ENCODE results near the gene TPI1. TPM values are rescaled to one million over a fixed set of nuclear protein-coding genes. Genes with fewer than 3 reads are reported as not detected.

Gene TPI1
- total and polyA plus RNA-seq, 2 donors (not counting 3 experiments of a cell fraction or from before 2014, with no cell fraction given) = 643 to 1,816 TPM

- Histone ChIP-seq H3K9me3 (replicated peaks; ENCODE audit: control insufficient read depth, insufficient read depth, low read length) (no peaks in the 10 kb centered on the region), H2AFZ (ENCODE audit: low read depth, low read length) (no peak overlapping the region), H3K27me3 (ENCODE audit: control insufficient read depth in 2 of 2, insufficient read depth in 2 of 2, low read length in 2 of 2) (no peaks in the 10 kb centered on the region), H3K9ac (replicated peaks; ENCODE audit: extremely low read depth, insufficient read depth, low read length) (no peak overlapping the region), H4K20me1 (replicated peaks; ENCODE audit: control insufficient read depth, extremely low read depth, insufficient read depth, low read length) (no peaks in the 10 kb centered on the region), H3K9me1 (replicated peaks; ENCODE audit: control insufficient read depth, extremely low read depth, insufficient read depth, low read length) (no peaks in the 10 kb centered on the region), H3K27ac (ENCODE audit: insufficient read depth, low read depth, low read length) (no peak overlapping the region), H3K36me3 (ENCODE audit: control insufficient read depth in 2 of 2, extremely low read depth in 1 of 2, insufficient read depth in 2 of 2, low read length in 2 of 2) (peaks cover 3 to 45% of the 10 kb centered on the region in 2 experiments), H3K4me1 (ENCODE audit: control insufficient read depth, extremely low read depth, insufficient read depth, low read length) (peaks cover 9% of the 10 kb centered on the region), H3K4me3 (replicated peaks in 1 of 3; ENCODE audit: insufficient read depth in 1 of 3, low read depth in 1 of 3, low read length in 3 of 3) (no peak overlapping the region), H3K79me2 (ENCODE audit: control insufficient read depth, insufficient read depth, low read length) (peaks cover 15% of the 10 kb centered on the region), H3K4me2 (ENCODE audit: insufficient read depth, low read length) (no peak overlapping the region)
- ChIA-PET CTCF (interaction anchor here (0.5 to 2.9 kb wide), 8 partner anchors 9 to 219 kb away, joined by 3 to 17 read pairs (median 4); partner anchors contain the start of genes CDCA3, MLF2, PTMS and USP5), POLR2A (interaction anchor here (1.0 kb wide), 1 partner anchor 33 kb away, joined by 3 read pairs; the partner anchor contains the start of gene TPI1)
- FAIRE-seq (no peak), DNase-seq (ENCODE audit: low read depth, low spot score) (no peak)
- intact Hi-C loops (cut with micrococcal nuclease) (loop anchor here (2.0 kb wide), 1 partner anchor 17 kb away; the partner anchor contains the start of gene CDCA3), dilution Hi-C loops (cut with MboI; ENCODE audit: extremely low pct_ligation_motif_present, low sequenced_read_pairs) (no loop called here)
- BruUV-seq (replicated peaks) = no TSS peak
- TF ChIP-seq, protein P1, sequence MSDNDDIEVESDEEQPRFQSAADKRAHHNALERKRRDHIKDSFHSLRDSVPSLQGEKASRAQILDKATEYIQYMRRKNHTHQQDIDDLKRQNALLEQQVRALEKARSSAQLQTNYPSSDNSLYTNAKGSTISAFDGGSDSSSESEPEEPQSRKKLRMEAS (IDR thresholded peaks at IDR 0.05; ENCODE audit: insufficient read depth, insufficient read length) = no peak
- no peak for TF ChIP-seq GATA2 (IDR thresholded peaks at IDR 0.05; ENCODE audit: insufficient read depth, insufficient read length, low read depth, low read length)
- no peak for TF ChIP-seq POLR2A (IDR thresholded peaks at IDR 0.05; ENCODE audit: low read depth, low read length)
- no peak for TF ChIP-seq MYC (IDR thresholded peaks at IDR 0.05; ENCODE audit: low read depth, low read length)
- TF ChIP-seq POLR2AphosphoS5 (IDR thresholded peaks at IDR 0.05; ENCODE audit: insufficient read depth, low read depth, low read length) = no peak
- no peak for TF ChIP-seq FOS (IDR thresholded peaks at IDR 0.05; ENCODE audit: borderline replicate concordance, insufficient read depth, low read length)
- TF ChIP-seq JUN (IDR thresholded peaks at IDR 0.05; ENCODE audit: borderline replicate concordance, insufficient read depth, insufficient read length, low read depth) = no peak
- no peak for TF ChIP-seq EZH2 (IDR thresholded peaks at IDR 0.05; ENCODE audit: borderline replicate concordance, low read depth, low read length, severe bottlenecking)
- TF ChIP-seq, protein P2, sequence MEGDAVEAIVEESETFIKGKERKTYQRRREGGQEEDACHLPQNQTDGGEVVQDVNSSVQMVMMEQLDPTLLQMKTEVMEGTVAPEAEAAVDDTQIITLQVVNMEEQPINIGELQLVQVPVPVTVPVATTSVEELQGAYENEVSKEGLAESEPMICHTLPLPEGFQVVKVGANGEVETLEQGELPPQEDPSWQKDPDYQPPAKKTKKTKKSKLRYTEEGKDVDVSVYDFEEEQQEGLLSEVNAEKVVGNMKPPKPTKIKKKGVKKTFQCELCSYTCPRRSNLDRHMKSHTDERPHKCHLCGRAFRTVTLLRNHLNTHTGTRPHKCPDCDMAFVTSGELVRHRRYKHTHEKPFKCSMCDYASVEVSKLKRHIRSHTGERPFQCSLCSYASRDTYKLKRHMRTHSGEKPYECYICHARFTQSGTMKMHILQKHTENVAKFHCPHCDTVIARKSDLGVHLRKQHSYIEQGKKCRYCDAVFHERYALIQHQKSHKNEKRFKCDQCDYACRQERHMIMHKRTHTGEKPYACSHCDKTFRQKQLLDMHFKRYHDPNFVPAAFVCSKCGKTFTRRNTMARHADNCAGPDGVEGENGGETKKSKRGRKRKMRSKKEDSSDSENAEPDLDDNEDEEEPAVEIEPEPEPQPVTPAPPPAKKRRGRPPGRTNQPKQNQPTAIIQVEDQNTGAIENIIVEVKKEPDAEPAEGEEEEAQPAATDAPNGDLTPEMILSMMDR (IDR thresholded peaks at IDR 0.05; ENCODE audit: extremely low read depth in 1 of 2, insufficient read depth in 1 of 2, low read depth in 1 of 2, low read length in 2 of 2) = no peak
These were observed 33.1 kb upstream of the TPI1 start for GRCh38 chr12:6834254-6834653.
